HG03064 (cell line): ENCODE results near the gene ZNF470.

ENCODE experiments used
- ATAC-seq: cut with Tn5 transposase; IDR thresholded peaks from one replicate; pipeline ENCODE4 v1.9.1; 2021; ENCODE audit warnings: low read depth; ENCODE audit not compliant: unreplicated experiment

The ZNF470 gene

DNA sequence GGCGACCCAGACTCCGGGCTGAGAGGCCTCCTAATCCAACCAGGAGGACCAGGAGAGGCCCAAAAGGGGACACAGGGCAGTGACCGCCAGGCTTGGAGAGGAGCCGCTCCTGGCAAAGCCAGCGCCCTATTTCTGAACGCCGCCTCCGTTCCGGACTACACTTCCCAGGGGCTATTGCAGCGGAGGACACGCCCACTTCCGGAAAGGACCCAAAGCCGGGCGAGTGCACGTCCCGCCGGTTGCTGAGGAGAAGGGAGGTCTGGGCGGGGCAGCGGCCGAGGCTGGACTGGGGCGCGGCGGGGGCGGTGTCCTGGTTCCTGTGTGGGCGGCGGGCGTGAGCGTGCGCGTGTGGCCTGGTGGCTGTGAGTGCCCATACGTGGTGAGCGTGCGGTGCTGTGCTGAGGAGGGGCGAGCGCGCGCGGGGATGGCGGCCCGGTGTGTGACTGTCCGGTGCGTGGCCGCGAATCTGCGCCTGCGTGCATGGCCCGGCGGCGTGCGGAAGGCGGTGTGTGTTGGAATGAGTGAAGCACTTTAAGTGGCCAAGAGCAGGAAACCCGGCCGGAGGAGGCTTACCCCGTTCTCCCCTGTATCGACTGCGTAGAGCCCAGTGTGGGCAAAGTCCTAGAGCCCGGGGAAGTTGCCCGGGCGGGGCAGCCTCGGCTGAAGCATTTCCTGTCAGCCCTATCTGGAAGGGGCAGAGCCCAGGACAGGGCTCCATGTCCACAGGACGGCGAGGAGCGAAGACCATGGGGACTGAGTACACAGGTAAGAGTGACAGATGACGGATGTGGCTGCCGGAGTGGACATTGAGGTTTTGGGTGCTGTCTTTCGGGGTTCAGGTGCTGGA, at the start of gene ZNF470:
Gene ZNF470 (plus strand): TSS at position 195 of the 847 bp plus-strand sequence. CDS start 2,844 bp downstream, outside the sequence.
- ATAC-seq: peak; percentile 96

DNA sequence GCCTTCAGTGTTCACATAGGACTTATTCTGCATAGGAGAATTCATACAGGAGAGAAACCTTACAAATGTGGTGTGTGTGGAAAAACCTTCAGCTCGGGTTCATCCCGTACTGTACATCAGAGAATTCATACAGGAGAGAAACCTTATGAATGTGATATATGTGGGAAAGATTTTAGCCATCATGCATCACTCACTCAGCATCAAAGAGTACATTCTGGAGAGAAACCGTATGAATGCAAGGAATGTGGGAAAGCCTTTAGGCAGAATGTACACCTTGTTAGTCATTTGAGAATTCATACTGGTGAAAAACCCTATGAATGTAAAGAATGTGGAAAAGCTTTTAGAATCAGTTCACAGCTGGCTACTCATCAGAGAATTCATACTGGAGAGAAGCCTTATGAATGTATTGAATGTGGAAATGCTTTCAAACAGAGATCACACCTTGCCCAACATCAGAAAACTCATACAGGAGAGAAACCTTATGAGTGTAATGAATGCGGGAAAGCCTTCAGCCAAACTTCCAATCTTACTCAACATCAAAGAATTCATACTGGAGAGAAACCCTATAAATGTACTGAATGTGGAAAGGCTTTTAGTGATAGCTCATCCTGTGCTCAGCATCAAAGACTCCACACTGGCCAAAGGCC, 41.9 kb upstream of the ZNF470 start:
- no peak for ATAC-seq

DNA sequence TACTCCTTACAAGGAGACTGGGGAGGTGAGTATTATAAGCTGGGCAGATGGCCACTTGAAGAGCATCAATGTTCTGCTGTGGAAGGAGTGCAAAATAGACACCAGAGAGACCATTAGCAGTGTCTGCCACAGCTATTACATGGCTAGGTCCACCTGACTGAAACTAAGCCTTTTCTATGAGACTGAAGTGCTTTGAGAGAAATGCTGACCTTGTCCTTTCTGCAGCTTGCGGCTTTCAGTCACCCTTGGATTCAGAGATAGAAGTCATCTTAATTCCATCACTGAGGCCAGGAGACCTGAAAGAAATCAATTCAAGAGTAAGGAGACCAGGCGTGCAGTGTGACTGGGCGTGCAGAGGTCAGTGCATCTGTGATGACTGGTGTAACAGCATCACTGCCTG, 29.8 kb upstream of the ZNF470 start:
- no peak for ATAC-seq

DNA sequence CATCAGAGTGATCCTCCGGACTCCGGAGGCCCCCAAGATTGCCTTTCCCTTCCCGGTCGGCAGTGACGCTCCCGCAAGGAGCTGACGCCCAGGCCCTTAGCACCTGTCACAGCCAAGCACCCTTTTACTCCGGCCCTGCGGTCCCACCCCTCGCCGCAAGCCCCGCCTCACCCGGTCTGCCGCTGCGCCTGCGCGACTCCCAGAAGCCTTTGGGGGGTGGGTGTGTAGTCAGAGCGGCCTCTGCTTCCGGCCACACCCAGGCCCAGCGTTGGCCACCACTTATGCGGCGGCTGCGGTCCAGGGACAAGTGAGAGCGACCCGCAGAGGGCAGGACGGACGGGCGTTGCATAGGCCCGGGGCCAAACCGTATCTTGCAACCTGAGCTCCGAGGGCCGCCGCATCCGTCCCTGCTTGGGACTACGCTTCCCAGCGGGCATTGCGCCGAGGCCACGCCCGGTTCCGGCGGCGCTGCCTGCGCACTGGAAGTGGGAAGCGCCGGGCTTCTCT, 29.0 kb upstream of the ZNF470 start:
- ATAC-seq: peak; percentile 72

DNA sequence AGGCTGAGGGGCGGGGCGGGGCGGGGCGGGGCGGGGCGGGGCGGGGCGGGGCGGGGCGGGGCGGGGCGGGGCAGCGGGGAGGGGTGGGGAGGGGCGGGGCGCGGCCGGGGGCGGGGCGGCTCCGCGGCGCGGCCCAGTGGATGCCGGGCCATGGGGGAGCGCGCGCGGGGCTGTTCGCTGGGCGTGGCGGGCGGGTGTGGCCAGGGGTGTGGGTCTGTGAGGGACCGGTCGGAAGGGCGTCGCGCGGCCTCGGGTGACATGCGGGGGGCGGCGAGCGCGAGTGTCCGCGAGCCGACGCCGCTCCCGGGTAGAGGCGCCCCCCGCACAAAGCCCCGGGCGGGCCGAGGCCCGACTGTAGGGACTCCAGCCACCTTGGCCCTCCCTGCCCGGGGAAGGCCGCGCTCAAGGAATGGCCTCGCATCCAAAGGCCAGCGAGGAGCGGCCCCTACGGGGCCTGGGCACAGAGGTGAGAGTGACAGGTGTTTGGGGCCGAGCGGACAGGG, 28.5 kb upstream of the ZNF470 start, which contains the start of gene ZFP28:
Gene ZFP28 (plus strand): TSS at position 188 of the 503 bp plus-strand sequence. CDS start 71 bp downstream, at position 259.
- peak; percentile 24 for ATAC-seq

DNA sequence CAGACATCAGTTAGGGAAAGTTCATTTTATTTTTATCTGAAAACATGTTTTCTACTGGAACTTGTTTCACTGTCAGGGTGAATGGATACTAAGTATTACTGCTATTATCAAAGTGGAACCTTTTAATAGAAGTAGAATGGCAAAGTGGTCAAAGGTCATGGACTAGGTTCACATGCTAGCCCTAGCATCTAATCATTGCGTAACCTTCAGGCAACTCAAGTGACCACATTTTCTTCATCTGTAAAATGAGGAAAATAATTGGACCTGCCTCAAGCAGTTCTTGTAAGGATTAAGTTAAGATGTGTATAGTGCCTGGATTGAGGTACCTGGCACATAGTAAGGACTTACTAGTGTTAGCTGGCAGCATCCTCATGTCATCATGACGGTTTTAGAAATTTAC, 23.5 kb upstream of the ZNF470 start:
- ATAC-seq: no peak

DNA sequence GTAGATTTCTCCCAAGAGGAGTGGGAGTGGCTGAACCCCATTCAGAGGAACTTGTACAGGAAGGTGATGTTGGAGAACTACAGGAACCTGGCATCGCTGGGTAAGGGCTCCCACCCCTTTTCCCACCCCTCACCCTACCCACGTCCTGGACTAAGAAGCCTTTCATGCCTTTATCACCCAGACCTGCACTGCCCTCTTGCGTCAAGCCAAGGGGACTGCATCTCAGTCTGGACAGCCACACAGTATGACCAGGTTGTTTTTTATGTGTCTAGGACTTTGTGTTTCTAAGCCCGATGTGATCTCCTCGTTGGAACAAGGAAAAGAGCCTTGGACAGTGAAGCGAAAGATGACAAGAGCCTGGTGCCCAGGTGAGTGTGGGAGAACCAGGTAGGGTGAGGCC, 19.7 kb upstream of the ZNF470 start:
- no peak for ATAC-seq

DNA sequence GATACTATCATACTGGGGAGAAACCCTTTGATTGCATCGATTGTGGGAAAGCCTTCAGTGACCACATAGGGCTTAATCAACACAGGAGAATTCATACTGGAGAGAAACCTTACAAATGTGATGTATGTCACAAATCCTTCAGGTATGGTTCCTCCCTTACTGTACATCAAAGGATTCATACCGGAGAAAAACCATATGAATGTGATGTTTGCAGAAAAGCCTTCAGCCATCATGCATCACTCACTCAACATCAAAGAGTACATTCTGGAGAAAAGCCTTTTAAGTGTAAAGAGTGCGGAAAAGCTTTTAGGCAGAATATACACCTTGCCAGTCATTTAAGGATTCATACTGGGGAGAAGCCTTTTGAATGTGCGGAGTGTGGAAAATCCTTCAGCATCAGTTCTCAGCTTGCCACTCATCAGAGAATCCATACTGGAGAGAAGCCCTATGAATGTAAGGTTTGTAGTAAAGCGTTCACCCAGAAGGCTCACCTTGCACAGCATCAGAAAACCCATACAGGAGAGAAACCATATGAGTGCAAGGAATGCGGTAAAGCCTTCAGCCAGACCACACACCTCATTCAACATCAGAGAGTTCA, 12.9 kb upstream of the ZNF470 start:
- ATAC-seq: no peak

DNA sequence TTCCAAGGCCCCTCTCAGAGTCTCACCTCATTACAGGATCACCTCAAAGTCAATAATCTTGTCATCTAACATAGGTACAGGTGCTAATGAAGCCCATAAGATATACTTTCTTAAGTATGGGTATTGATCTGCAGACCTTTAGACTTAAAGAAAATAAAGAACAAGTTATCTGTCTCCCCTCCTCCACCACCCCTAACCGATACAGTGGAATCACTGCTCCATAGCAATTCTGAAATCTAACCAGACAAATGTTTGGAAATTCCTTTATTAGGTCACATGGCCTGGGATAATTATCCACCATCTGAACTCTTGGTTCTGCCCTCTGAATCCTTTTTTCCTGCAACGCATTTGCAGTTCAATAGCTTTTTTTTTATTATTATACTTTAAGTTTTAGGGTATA, 4.5 kb upstream of the ZNF470 start:
- ATAC-seq: no peak

DNA sequence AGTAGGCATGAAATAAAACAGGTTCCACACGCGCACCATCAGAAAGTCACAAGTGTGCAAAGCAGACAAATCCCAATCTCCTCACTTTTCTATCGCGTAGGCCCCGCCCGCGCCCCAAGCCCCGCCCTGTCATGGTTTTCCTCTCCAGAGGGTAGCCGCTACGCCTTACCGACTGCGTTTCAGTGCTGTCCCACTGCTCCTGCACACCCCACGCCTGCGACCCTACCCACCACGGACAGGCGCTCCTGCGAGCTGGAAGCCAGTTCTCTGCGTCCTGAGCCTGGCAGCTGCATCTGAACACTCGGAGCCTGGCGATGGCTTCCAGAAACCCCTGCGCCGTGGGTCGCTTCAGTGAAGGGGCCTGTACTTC, 379 bp upstream of the ZNF470 start:
- peak; percentile 37 for ATAC-seq

DNA sequence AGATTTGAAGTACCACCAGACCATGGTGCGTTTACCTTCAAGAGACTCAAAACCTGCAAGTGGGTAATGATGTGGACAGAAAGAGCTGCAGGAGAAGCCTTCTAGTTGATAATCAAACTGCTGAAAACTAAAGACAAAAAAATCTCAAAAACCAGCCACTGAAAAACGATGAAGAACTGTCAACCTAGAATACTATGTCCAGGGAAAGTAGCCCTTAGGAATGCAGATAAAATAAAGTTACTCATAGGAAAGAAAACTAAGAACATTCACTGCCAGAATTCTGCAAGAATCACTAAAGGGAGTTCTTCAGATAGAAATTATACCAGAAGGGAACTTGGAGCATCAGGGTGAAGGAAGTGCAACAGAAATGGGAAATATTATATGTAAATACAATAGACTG, 5.3 kb downstream of the ZNF470 start:
- ATAC-seq: no peak

DNA sequence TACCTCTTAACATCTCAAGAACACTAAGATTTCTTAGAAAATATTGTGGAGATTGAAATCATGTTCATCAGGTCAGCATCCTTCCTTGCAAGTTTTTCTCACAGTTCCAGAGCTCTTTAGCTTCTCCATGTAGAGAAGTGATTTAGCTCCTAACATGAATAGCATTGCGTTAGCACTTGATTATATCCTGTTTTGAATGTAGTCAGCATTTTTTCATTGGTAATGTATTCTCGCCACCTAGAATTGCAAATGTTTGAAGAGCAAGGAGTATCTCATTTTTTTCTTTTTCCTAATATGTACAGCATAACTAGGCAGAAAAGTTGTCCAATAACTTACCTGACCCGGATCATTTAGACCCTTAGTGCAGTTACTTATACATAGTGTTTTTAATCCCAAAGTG, 6.6 kb downstream of the ZNF470 start:
- no peak for ATAC-seq

DNA sequence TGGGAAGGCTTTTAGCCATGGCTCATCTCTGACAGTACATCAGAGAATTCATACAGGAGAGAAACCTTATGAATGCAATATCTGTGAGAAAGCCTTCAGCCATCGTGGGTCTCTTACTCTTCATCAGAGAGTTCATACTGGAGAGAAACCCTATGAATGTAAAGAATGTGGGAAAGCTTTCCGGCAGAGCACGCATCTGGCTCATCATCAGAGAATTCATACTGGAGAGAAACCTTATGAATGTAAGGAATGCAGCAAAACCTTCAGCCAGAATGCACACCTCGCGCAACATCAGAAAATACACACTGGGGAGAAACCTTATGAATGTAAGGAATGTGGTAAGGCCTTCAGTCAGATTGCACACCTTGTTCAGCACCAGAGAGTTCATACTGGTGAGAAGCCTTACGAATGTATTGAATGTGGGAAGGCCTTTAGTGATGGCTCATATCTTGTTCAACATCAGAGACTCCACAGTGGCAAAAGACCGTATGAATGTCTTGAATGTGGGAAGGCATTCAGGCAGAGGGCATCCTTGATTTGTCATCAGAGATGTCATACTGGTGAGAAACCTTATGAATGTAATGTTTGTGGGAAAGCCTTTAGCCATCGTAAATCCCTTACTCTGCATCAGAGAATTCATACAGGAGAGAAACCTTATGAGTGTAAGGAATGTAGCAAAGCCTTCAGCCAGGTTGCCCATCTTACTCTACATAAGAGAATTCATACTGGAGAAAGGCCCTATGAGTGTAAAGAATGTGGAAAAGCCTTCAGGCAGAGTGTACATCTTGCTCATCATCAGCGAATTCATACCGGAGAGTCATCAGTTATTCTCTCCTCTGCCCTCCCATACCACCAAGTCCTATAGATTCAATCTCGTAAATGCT, 10.7 kb downstream of the ZNF470 start:
- ATAC-seq: no peak

DNA sequence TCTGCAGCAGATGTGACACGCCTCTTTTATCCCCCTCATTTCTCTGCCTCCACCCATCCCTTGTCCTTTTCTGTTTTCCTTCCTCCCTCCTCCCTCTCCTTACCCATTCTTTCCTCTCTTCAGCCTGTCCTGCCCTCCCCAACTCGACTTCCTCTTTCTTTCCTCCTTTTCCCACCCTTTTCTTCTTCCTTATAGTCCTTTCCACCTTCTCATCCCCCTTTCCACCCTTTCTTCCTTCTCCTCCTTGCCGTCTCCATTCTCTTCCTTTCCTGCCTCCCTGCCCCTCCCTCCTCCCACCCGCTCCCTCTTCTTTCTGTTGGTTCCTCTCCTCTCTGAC, 27.1 kb downstream of the ZNF470 start:
- no peak for ATAC-seq

DNA sequence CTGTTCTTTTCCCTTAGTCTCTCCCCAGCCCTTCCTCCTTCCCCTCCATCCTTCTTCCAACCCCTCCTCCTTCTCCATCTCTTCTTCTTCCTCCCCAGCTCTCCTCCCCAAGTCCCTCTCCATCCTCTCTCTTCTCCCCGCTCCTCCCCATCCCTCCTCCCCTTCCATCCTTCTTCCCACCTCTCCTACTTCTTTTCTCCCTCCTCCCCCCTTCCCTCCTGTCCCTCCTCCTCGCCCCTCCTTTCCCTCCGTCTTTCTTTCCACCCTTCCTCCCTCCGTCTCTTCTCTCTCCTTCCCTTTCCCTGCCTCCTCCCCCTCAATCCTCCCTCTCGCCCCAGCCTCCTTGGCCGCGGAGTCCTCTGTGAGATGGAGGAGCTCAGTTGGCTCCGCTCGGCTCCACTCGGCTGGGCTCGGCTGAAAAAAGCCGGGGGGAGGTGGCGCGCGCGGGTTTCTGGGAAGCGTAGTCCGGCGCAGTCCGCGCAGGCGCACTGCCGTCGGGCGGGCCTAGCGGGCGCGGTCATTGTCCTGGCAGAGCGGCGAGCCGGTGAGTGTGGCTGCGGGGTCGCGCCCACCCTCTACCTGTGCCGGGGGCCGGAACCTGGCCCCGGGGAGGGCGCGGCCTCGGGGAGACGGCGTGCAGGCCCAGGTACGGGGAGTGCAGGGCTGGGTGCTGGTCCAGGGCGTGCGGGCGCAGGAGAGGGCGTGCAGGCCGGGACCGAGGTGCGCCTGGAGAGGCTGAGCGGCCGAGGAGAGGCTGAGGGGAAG, 27.7 kb downstream of the ZNF470 start, which contains the start of gene ZNF71:
Gene ZNF71 (plus strand): TSS at position 520 of the 765 bp plus-strand sequence. CDS start 6,257 bp downstream, outside the sequence.
- peak; percentile 83 for ATAC-seq

DNA sequence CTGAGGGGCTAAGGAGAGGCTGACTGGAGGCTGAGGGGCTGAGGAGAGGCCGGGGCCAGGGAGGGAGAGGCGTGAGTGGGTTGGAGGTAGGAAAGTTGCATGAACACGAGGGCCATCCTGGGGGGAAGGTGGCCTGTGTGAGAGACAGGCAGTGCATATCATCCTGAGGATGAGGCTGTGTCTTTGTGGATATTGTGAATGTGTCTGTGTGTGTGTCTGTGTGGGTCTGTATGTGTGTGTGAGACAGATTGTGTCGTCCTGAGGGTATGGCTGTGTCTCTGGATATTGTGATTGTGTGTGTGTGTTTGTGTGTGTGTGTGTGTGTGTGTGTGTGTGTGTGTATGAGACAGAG, 28.3 kb downstream of the ZNF470 start:
- peak; percentile 22 for ATAC-seq

DNA sequence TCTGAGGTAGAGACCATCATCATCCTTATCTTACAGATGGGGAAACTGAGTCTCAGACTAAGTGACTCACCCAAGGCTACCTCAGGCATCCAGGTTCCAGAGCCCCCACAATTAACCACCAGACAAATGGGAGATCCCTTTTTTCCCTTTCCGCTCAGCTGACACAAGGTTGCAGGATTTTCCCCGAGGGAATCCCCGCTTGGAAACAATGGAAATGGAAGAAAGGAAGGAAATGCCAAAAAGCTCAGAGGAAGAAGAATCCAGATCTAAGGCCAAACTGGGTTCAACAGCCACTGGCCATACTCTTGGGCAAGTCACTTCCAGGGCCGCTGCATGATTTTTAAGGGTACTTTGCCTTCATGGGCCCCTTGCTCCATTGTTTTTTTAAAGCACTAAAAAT, 29.4 kb downstream of the ZNF470 start:
- ATAC-seq: no peak

DNA sequence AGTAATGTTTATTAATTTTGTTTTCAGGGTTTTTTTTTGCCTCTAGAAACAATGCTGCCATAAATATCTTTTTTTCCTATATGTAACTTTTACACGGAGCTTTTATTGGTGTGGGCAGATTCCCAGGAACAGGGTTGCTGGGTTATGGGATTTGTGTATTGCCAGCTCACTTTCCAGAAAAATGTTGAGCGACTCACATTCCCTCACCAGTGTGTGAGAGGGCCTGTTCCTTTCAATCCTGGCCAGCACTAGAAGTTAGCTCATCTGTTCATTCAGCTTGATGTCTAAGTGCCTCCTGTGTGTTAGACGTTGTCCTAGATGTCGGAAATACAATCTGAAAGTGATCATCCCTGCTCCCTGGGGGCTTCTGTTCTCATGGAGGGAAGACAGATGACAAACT, 30.4 kb downstream of the ZNF470 start:
- no peak for ATAC-seq

DNA sequence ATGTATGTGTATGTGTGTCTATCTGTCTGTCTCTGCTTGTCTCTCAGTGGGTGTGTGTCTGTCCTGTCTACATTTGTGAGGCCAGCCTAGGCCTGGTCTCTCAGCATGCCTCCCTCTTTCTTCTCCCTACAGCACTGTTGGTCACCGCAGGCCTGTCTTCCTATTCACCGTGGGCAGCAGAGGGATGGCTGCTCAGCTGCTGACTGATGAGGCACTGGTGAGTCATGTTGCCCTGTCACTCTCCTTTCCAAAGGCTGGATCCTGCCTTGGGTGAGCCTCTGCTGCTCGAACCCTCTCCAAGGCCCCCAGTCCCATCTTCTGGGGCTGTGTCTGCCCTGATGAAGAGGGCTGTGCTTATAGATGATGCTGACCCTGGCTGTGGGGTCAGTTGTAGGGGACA, 34.1 kb downstream of the ZNF470 start:
- ATAC-seq: no peak

DNA sequence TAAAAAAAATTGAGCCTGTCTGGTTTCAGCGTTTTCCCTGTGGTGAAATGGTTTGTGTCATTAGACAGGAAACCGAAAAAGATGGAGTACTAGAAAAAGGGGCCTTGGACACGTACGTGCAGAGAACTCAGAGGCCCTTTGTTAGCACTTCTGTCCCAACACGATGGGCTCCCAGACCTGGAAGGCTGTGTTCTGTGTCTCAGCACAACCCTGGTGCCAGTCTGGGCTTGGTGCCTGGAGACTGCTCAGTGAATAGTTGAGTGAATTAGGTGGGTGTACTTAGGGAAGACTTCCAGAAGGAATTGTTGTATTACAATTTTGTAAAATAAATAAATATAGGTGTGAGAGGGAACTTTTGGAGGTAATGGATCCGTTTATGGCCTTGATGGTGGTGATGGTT, 36.6 kb downstream of the ZNF470 start:
- ATAC-seq: no peak
